ENCODE data around the gene KRT81.

- TF ChIP-seq CTCF (IDR thresholded peaks at IDR 0.05) (no peak), MXD4 (CRISPR knock-in tag; IDR thresholded peaks at IDR 0.05; ENCODE audit: borderline replicate concordance) (no peak), USF1 (CRISPR knock-in tag; IDR thresholded peaks at IDR 0.05) (no peak)
Observed at GRCh38 chr12:52277486-52278245, 13.7 kb downstream of the KRT81 start.

Data from WTC11 (cell line).